ENCODE results near the gene ABAT.

DNA sequence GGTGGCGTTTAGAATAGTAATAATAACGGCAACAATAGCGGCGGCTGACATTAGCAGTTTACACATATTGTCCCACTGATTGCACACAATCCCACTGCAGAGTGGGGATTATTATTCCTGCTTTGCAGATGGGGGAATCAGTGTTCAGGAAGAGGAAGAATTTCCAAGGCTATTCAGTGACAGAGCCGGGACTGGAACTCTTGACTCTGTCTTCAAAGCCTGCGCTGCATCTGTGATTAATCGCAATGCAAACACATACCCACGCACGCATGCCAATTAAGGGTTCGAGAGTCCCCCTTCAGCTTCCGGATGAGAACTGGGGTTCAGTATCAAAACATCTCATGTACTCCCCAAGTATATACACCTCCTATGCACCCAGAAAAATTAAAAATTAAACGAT is 93.9 kb downstream of the ABAT start:
- TF ChIP-seq, protein P1, sequence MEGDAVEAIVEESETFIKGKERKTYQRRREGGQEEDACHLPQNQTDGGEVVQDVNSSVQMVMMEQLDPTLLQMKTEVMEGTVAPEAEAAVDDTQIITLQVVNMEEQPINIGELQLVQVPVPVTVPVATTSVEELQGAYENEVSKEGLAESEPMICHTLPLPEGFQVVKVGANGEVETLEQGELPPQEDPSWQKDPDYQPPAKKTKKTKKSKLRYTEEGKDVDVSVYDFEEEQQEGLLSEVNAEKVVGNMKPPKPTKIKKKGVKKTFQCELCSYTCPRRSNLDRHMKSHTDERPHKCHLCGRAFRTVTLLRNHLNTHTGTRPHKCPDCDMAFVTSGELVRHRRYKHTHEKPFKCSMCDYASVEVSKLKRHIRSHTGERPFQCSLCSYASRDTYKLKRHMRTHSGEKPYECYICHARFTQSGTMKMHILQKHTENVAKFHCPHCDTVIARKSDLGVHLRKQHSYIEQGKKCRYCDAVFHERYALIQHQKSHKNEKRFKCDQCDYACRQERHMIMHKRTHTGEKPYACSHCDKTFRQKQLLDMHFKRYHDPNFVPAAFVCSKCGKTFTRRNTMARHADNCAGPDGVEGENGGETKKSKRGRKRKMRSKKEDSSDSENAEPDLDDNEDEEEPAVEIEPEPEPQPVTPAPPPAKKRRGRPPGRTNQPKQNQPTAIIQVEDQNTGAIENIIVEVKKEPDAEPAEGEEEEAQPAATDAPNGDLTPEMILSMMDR (IDR thresholded peaks at IDR 0.05) = no peak
- no peak for TF ChIP-seq ZFX (IDR thresholded peaks at IDR 0.05; ENCODE audit: borderline replicate concordance)
